K562 (cell line): ENCODE results near the gene TMEM100. TPM values are rescaled to one million over a fixed set of nuclear protein-coding genes. Genes with fewer than 3 reads are reported as not detected.

Source experiments
- ARHGAP35 ChIP-seq: fragments of 450-650 bp; IDR thresholded peaks from 2 replicates; pipeline ENCODE4 v1.6.1; 2018; ENCODE audit not compliant: partially characterized antibody
- CTBP1 ChIP-seq: fragments of 450-650 bp; IDR thresholded peaks from 2 replicates; pipeline ENCODE4 v1.6.1; 2016; ENCODE audit warnings: borderline replicate concordance
- ESRRB ChIP-seq: fragments of 250-450 bp; sonication (Bioruptor Pico); IDR thresholded peaks from 2 replicates; pipeline ENCODE4 v1.5.0; 2020; ENCODE audit warnings: mild to moderate bottlenecking, moderate library complexity, borderline replicate concordance
- FOXJ2 ChIP-seq: fragments of 200-800 bp; sonication (Bioruptor generic); IDR thresholded peaks from 2 replicates; pipeline ENCODE4 v1.6.1; 2016; ENCODE audit warnings: missing genetic modification characterization, missing compliant biosample characterization
- HDAC3 ChIP-seq: fragments of 450-650 bp; IDR thresholded peaks from 2 replicates; pipeline ENCODE4 v1.6.1; 2018; ENCODE audit warnings: borderline replicate concordance, mild to moderate bottlenecking, moderate library complexity; ENCODE audit not compliant: partially characterized antibody
- IFI16 ChIP-seq: fragments of 250-450 bp; sonication (Bioruptor Pico); IDR thresholded peaks from 2 replicates; pipeline ENCODE4 v2.1.2; 2022; ENCODE audit warnings: mild to moderate bottlenecking, inconsistent platforms
- MAFG ChIP-seq: fragments of 450-650 bp; conservative IDR thresholded peaks from 2 replicates; pipeline ENCODE4 v1.6.1; 2016; ENCODE audit warnings: missing genetic modification characterization, missing compliant biosample characterization
- MCM3 ChIP-seq: fragments of 450-650 bp; IDR thresholded peaks from 2 replicates; pipeline ENCODE4 v1.6.1; 2016
- MEIS2 ChIP-seq: fragments of 450-650 bp; IDR thresholded peaks from 2 replicates; pipeline ENCODE4 v1.6.1; 2014; ENCODE audit warnings: mild to moderate bottlenecking; ENCODE audit not compliant: partially characterized antibody
- NR0B1 ChIP-seq: fragments of 450-650 bp; IDR thresholded peaks from one replicate; pipeline ENCODE4 v1.6.1; 2018; ENCODE audit warnings: mild to moderate bottlenecking, moderate library complexity; ENCODE audit not compliant: partially characterized antibody
- NR2F6 ChIP-seq: fragments of 450-650 bp; formaldehyde crosslinking; IDR thresholded peaks from 2 replicates; pipeline ENCODE4 v1.4.0; 2020; ENCODE audit warnings: mild to moderate bottlenecking
- RNF2 ChIP-seq: sonication (generic); IDR thresholded peaks from 2 replicates; pipeline ENCODE4 v1.6.1; 2016
- SIN3B ChIP-seq: fragments of 450-650 bp; IDR thresholded peaks from 2 replicates; pipeline ENCODE4 v1.6.1; 2017; ENCODE audit warnings: low read depth, mild to moderate bottlenecking, moderate library complexity
- SMARCC2 ChIP-seq: fragments of 450-650 bp; IDR thresholded peaks from 2 replicates; pipeline ENCODE4 v1.6.1; 2017; ENCODE audit warnings: antibody characterized with exemption, moderate library complexity, mild to moderate bottlenecking, low read depth
- SRSF7 ChIP-seq: fragments of 200-400 bp; formaldehyde crosslinking; optimal IDR thresholded peaks from 2 replicates; pipeline ENCODE3; 2017; ENCODE audit warnings: mild to moderate bottlenecking, low read depth, low read length
- TAF7 ChIP-seq: fragments of 450-650 bp; IDR thresholded peaks from 2 replicates; pipeline ENCODE4 v1.6.1; 2016; ENCODE audit warnings: missing genetic modification characterization, missing compliant biosample characterization
- ZBTB11 ChIP-seq, 3 experiments: fragments of 200-800 bp in 1 of 3; fragments of 250-450 bp in 1 of 3; fragments of 450-650 bp in 1 of 3; sonication (Bioruptor Pico) in 1 of 3; sonication (Bioruptor generic) in 1 of 3; formaldehyde crosslinking in 1 of 3; IDR thresholded peaks; 2 replicates each; pipeline versions ENCODE4 v1.6.1 to v1.8.0; 2016 to 2022; ENCODE audit warnings: mild to moderate bottlenecking in 2 of 3, missing genetic modification characterization in 2 of 3, missing compliant biosample characterization in 1 of 3, moderate library complexity in 1 of 3
- ZNF239 ChIP-seq: fragments of 250-450 bp; sonication (Bioruptor Pico); IDR thresholded peaks from 2 replicates; pipeline ENCODE4 v1.4.0; 2020; ENCODE audit warnings: mild to moderate bottlenecking
- ZNF316 ChIP-seq: fragments of 450-650 bp; IDR thresholded peaks from 2 replicates; pipeline ENCODE4 v1.6.1; 2016
- ZNF699 ChIP-seq: fragments of 250-450 bp; sonication (Bioruptor Pico); IDR thresholded peaks from 2 replicates; pipeline ENCODE4 v1.8.0; 2021; ENCODE audit warnings: mild to moderate bottlenecking, moderate library complexity; ENCODE audit not compliant: insufficient replicate concordance
- ZNF79 ChIP-seq: fragments of 250-450 bp; sonication (Bioruptor Pico); IDR thresholded peaks from 2 replicates; pipeline ENCODE4 v1.4.0; 2020; ENCODE audit warnings: low read depth, mild to moderate bottlenecking, moderate library complexity
- polyA plus RNA-seq, 8 experiments: library from polyadenylated mRNA; depleted of rRNA in 4 of 8; stranded (reverse) in 5 of 8; unstranded in 3 of 8; fragments of >200 nt; fragmentation: Nextera tagmentation in 2 of 8; fragmentation: Illumina TruSeq in 1 of 8; extraction: Ambion mirVana in 2 of 8; extraction: Trizol in 1 of 8; gene quantifications; 2 replicates each; pipeline versions ENCODE4 v1.2.1 to v1.2.3, GENCODE V29; 2011 to 2014; ENCODE audit warnings: inconsistent platforms in 1 of 8, missing spikeins in 1 of 8
- total RNA-seq, 7 experiments: library from RNA; depleted of rRNA in 6 of 7; stranded (reverse); fragments of >200 nt in 6 of 7; fragmentation: Illumina TruSeq in 2 of 7; extraction: Trizol in 2 of 7; gene quantifications; 2 replicates each; pipeline versions ENCODE4 v1.2.1 to v1.2.3, GENCODE V29; 2011 to 2021; ENCODE audit warnings: low replicate concordance in 1 of 7
- TF ChIP-seq, protein P1 (sequence below): sonication (generic); formaldehyde crosslinking; IDR thresholded peaks from 2 replicates; pipeline ENCODE4 v1.9.0; 2022; ENCODE audit warnings: mild to moderate bottlenecking, missing genetic modification reagents
- TF ChIP-seq, protein P2 (sequence below): sonication (generic); formaldehyde crosslinking; IDR thresholded peaks from 2 replicates; pipeline ENCODE4 v1.8.1; 2022; ENCODE audit warnings: missing genetic modification reagents

The TMEM100 gene
- total and polyA plus RNA-seq, 9 of the 15 experiments (the other 6 are each of a cell fraction or from before 2014, with no cell fraction given), result 0.12 to 0.50 (median 0.19) TPM

- TF ChIP-seq NR0B1 (no peak), SRSF7 (no peak), ZNF239 (CRISPR knock-in tag) (no peak), ARHGAP35 (no peak), MCM3 (no peak), TAF7 (tag) (no peak), MEIS2 (peak; percentile 47), CTBP1 (no peak), FOXJ2 (tag) (peak; percentile 86), ZBTB11 (CRISPR knock-in tag; IDR thresholded peaks at IDR 0.05) (no peak), IFI16 (CRISPR knock-in tag) (no peak), SMARCC2 (no peak), ZNF316 (peak; percentile 99), ZNF699 (CRISPR knock-in tag) (no peak), NR2F6 (CRISPR knock-in tag) (no peak), MAFG (tag) (peak; percentile 99), ESRRB (CRISPR knock-in tag) (no peak), RNF2 (no peak), SIN3B (no peak), HDAC3 (no peak), ZNF79 (CRISPR knock-in tag) (no peak)
- TF ChIP-seq, protein P1, sequence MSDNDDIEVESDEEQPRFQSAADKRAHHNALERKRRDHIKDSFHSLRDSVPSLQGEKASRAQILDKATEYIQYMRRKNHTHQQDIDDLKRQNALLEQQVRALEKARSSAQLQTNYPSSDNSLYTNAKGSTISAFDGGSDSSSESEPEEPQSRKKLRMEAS (CRISPR knock-in tag), result no peak
- TF ChIP-seq, protein P2, sequence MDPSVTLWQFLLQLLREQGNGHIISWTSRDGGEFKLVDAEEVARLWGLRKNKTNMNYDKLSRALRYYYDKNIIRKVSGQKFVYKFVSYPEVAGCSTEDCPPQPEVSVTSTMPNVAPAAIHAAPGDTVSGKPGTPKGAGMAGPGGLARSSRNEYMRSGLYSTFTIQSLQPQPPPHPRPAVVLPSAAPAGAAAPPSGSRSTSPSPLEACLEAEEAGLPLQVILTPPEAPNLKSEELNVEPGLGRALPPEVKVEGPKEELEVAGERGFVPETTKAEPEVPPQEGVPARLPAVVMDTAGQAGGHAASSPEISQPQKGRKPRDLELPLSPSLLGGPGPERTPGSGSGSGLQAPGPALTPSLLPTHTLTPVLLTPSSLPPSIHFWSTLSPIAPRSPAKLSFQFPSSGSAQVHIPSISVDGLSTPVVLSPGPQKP (CRISPR knock-in tag), result no peak
Measured at GRCh38 chr17:55683550-55684315, 38.9 kb downstream of the TMEM100 start (continued).
